GM12875 (cell line): ENCODE results near the gene LHFPL2.

Experiments used
- H3K4me3 ChIP-seq: one replicate; pipeline ENCODE4 v1.5.1; 2011; ENCODE audit warnings: low read depth, low read length, control low read depth
- CTCF ChIP-seq: IDR thresholded peaks from 2 replicates; pipeline ENCODE4 v1.5.1; 2011; ENCODE audit warnings: low read depth, mild to moderate bottlenecking, control low read depth, inconsistent platforms, low read length, moderate library complexity, borderline replicate concordance; ENCODE audit not compliant: insufficient read depth

The LHFPL2 gene

GRCh38 chr5:78562001-78562400 is 86.6 kb downstream of the LHFPL2 start:
- H3K4me3 ChIP-seq = no peak overlapping the region
- no peak for TF ChIP-seq CTCF

GRCh38 chr5:78561261-78561660 is 87.3 kb downstream of the LHFPL2 start:
- no peak for TF ChIP-seq CTCF
- no peak overlapping the region for H3K4me3 ChIP-seq

- TF ChIP-seq CTCF = no peak
- H3K4me3 ChIP-seq = no peak overlapping the region
These were observed 88.3 kb downstream of the LHFPL2 start for GRCh38 chr5:78560000-78560855.

- TF ChIP-seq CTCF = no peak
These were observed 91.0 kb downstream of the LHFPL2 start for GRCh38 chr5:78557601-78558000.

GRCh38 chr5:78555870-78556269 is 92.7 kb downstream of the LHFPL2 start:
- TF ChIP-seq CTCF = 0 out of 2 replicates have a peak, but pooled peaks have one; percentile 7
- H3K4me3 ChIP-seq = no peak overlapping the region

More at GRCh38 chr5:78557601-78558000, 91.0 kb downstream of the LHFPL2 start:
- no peak overlapping the region for H3K4me3 ChIP-seq

- no peak for TF ChIP-seq CTCF
- H3K4me3 ChIP-seq = no peak overlapping the region
These were observed 93.9 kb downstream of the LHFPL2 start for GRCh38 chr5:78554670-78555069.

GRCh38 chr5:78553580-78554353 is 94.8 kb downstream of the LHFPL2 start:
- TF ChIP-seq CTCF = no peak
- no peak overlapping the region for H3K4me3 ChIP-seq
